Kidney capillary endothelial cell (primary cell): ENCODE measurements around the gene FAM200A.
"Not testable (repeated sequence)": the region's sequence is repeated elsewhere in the genome, so short reads cannot be mapped to it uniquely, and the experiment has no call there.

Experiments used
- DNase-seq: peaks from one replicate; pipeline ENCODE4 v3.0.0-alpha.2; 2018; ENCODE audit warnings: low spot score

Gene FAM200A

GRCh38 chr7:99504281-99504602 lies 47.7 kb downstream of the FAM200A start:
- no peak for DNase-seq

- DNase-seq: not testable (repeated sequence)
These were observed 50.7 kb downstream of the FAM200A start for GRCh38 chr7:99501236-99501635.

- DNase-seq: no peak
These were observed 51.3 kb downstream of the FAM200A start for GRCh38 chr7:99500637-99501009.

GRCh38 chr7:99499721-99500636 lies 51.9 kb downstream of the FAM200A start, which contains the start of gene ZNF394:
ZNF394 (minus strand) TSS chr7:99500281; CDS start chr7:99500093, 188 bp downstream.
- DNase-seq: peak; percentile 78

GRCh38 chr7:99499371-99499720 lies 52.6 kb downstream of the FAM200A start:
- DNase-seq: peak; percentile 22

GRCh38 chr7:99498546-99498944 lies 53.4 kb downstream of the FAM200A start:
- DNase-seq: no peak

GRCh38 chr7:99497766-99498545 lies 54.0 kb downstream of the FAM200A start:
- DNase-seq: no peak
